Body of pancreas (tissue), 4 donors: ENCODE measurements around the gene PPP4R3B. TPM values are rescaled to one million over a fixed set of nuclear protein-coding genes. Genes with fewer than 3 reads are reported as not detected.

ENCODE experiments used
- ATAC-seq: fragments of 150-250 bp; one replicate; pipeline ENCODE4 v1.9.1; 2016
- DNase-seq, 4 donors: peaks; one replicate each; pipeline ENCODE4 v3.0.0-alpha.2; 2019
- H3K27ac ChIP-seq, 4 donors: fragments of 200-600 bp; sonication (generic); 1 replicate in 3 of 4; 2 replicates in 1 of 4; pipeline versions ENCODE4 v1.5.1 to v1.6.1; 2016 to 2019; ENCODE audit warnings: mild to moderate bottlenecking in 1 of 4, mixed read lengths in 1 of 4, moderate library complexity in 1 of 4
- H3K27me3 ChIP-seq, 2 donors: fragments of 200-600 bp; sonication (generic); one replicate each; pipeline ENCODE4 v1.6.0; 2016; ENCODE audit warnings: mild to moderate bottlenecking in 1 of 2
- H3K36me3 ChIP-seq, 2 donors: fragments of 200-600 bp; sonication (generic); replicated peaks in 1 of 2; 2 replicates each; pipeline ENCODE4 v1.5.1; 2016; ENCODE audit warnings: low read depth in 2 of 2; ENCODE audit not compliant: insufficient read depth in 1 of 2
- H3K4me1 ChIP-seq: fragments of 200-600 bp; sonication (generic); one replicate; pipeline ENCODE4 v1.6.0; 2016
- H3K4me3 ChIP-seq, 2 donors: fragments of 200-600 bp; sonication (generic); 1 replicate in 1 of 2; 2 replicates in 1 of 2; pipeline ENCODE4 v1.5.1; 2016 to 2019
- H3K9me3 ChIP-seq, 3 donors: fragments of 200-600 bp; sonication (generic); 1 replicate in 2 of 3; 2 replicates in 1 of 3; pipeline ENCODE4 v1.5.1; 2016
- POLR2A ChIP-seq, 3 donors: fragments of 450-650 bp; IDR thresholded peaks; one replicate each; pipeline ENCODE4 v1.6.1; 2016; ENCODE audit warnings: antibody characterized with exemption in 3 of 3, mild to moderate bottlenecking in 2 of 3
- WGBS, 2 donors: methylation state at CpG; one replicate each; pipeline ENCODE4 v1.1.5; 2017; 5-methylcytosine and 5-hydroxymethylcytosine counted together
- intact Hi-C: fragments of 100-400 bp; cut with DNase I; formaldehyde crosslinking; loops from one replicate; pipeline ENCODE4 v1.15.1; 2023
- total RNA-seq, 2 donors: library from RNA; depleted of rRNA; stranded (reverse); fragments of >200 nt; gene quantifications; one replicate each; pipeline ENCODE4 v1.1.0, GENCODE V29; 2016
- TF ChIP-seq, protein P1 (sequence below), 7 experiments: fragments of 450-650 bp in 4 of 7; fragments of 200-600 bp in 3 of 7; sonication (generic) in 3 of 7; IDR thresholded peaks; one replicate each; pipeline ENCODE4 v1.5.1; 2016 to 2019; ENCODE audit warnings: antibody characterized with exemption in 7 of 7

PPP4R3B gene
- total RNA-seq, 2 donors from 2014 or later: 46.4 to 50.1 TPM

DNA sequence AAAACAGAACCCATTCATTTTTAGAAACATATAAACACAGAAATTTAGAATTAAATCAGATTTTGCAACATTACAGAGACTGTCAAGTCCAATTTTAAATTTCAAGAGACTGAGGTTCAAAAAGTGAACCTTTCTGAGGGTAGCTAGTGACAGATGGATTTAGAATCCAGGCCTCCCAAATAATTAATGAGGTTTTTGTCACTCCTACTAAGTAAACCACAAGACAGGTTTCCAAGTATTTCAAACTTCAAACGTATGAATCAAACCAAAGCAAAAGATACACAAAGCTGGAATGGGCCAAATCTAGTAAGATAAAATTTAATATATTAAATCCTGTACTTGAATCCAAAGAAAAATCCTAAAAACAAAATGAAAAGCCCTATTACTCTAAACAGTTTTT is 25.3 kb downstream of the PPP4R3B start:
- WGBS, 2 donors: 10 to 12% methylated on average over 1 of the region's 1 CpG
- Histone ChIP-seq H3K36me3 (no peaks in the 10 kb centered on the region), H3K4me1 (peaks cover 13% of the 10 kb centered on the region), H3K4me3 (no peak overlapping the region), H3K27ac (peak overlapping the region in 1 of 4 donors; percentile 6), H3K9me3 (no peaks in the 10 kb centered on the region), H3K27me3 (no peaks in the 10 kb centered on the region)
- no peak for ATAC-seq
- TF ChIP-seq, protein P1, sequence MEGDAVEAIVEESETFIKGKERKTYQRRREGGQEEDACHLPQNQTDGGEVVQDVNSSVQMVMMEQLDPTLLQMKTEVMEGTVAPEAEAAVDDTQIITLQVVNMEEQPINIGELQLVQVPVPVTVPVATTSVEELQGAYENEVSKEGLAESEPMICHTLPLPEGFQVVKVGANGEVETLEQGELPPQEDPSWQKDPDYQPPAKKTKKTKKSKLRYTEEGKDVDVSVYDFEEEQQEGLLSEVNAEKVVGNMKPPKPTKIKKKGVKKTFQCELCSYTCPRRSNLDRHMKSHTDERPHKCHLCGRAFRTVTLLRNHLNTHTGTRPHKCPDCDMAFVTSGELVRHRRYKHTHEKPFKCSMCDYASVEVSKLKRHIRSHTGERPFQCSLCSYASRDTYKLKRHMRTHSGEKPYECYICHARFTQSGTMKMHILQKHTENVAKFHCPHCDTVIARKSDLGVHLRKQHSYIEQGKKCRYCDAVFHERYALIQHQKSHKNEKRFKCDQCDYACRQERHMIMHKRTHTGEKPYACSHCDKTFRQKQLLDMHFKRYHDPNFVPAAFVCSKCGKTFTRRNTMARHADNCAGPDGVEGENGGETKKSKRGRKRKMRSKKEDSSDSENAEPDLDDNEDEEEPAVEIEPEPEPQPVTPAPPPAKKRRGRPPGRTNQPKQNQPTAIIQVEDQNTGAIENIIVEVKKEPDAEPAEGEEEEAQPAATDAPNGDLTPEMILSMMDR (IDR thresholded peaks at IDR 0.05): no peak
- TF ChIP-seq POLR2A (IDR thresholded peaks at IDR 0.05): no peak
- intact Hi-C loops: no loop called here
- no peak for DNase-seq

DNA sequence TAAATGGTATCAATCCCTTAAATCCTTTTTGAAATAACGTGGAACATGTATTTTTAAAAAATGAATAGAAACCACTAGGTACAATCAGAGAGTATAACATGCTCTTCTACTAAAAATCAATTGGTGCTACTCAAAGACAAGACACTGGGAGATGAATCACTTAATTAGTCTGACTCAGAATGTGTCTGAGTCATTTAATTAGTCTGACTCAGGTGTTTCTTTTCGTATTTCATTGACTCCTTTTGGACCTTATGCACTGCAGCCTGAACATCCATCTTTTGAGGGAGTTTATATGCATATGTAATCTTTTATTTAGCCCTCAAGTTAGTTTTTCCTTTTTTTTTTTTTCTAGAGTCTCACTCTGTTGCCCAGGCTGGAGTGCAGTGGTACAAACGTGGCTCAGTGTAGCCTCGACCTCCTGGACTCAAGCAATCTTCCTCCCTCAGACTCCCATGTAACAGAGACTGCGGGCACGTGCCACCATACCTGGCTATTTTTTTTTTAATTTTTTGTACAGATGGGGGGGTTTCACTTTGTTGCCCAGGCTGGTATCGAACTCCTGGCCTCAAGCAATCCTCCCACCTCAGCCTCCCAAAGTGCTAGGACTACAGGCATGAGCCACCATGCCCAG is 26.5 kb downstream of the PPP4R3B start:
- Histone ChIP-seq H3K9me3 (no peaks in the 10 kb centered on the region), H3K36me3 (no peaks in the 10 kb centered on the region), H3K27ac (no peak overlapping the region), H3K4me1 (peaks cover 13% of the 10 kb centered on the region), H3K27me3 (no peaks in the 10 kb centered on the region), H3K4me3 (no peak overlapping the region)
- intact Hi-C loops: no loop called here
- no peak for DNase-seq
- TF ChIP-seq, protein P1 (IDR thresholded peaks at IDR 0.05): no peak
- TF ChIP-seq POLR2A (IDR thresholded peaks at IDR 0.05): no peak
- WGBS, 2 donors: 83 to 88% methylated on average over 7 of the region's 7 CpGs
- ATAC-seq: no peak

DNA sequence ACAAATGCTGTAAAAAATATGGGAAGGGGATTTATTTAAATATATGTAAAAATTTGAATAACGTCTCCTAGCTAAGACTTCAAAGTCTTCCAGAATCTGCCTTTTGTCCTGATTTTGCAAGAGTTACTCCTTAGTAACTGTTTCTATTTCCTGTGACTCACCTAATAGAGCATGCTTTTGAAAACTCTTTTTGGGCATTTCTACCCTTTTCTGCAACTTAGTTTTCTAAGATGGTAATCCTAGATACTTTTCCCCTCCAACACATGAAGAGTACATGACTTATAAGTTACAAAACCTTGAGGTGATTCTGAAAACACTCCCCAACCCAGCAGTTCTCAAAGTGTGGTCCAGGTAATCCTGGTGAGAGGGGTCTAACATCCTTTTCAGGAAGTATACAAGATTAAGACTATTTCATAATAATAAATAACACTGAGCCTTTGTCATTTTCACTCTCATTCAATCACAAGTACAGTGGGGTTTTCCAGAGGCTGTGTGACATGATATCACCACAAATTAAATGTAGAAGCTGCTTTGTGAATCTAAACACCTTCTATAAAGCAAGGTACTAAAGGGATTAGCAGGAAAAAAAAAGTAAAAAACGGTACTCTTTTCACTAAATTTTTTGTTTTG is 31.9 kb downstream of the PPP4R3B start:
- intact Hi-C loops: no loop called here
- no peak overlapping the region for H3K27ac ChIP-seq
- no peak overlapping the region for H3K4me3 ChIP-seq
- TF ChIP-seq, protein P1 (IDR thresholded peaks at IDR 0.05): no peak
- TF ChIP-seq POLR2A (IDR thresholded peaks at IDR 0.05): no peak
- no peaks in the 10 kb centered on the region for H3K4me1 ChIP-seq
- peaks cover 0 to 5% of the 10 kb centered on the region in 2 donors for H3K36me3 ChIP-seq
- WGBS, 2 donors: 67 to 74% methylated on average over 2 of the region's 2 CpGs
- no peaks in the 10 kb centered on the region for H3K27me3 ChIP-seq
- no peaks in the 10 kb centered on the region for H3K9me3 ChIP-seq
- ATAC-seq: no peak
- no peak for DNase-seq

DNA sequence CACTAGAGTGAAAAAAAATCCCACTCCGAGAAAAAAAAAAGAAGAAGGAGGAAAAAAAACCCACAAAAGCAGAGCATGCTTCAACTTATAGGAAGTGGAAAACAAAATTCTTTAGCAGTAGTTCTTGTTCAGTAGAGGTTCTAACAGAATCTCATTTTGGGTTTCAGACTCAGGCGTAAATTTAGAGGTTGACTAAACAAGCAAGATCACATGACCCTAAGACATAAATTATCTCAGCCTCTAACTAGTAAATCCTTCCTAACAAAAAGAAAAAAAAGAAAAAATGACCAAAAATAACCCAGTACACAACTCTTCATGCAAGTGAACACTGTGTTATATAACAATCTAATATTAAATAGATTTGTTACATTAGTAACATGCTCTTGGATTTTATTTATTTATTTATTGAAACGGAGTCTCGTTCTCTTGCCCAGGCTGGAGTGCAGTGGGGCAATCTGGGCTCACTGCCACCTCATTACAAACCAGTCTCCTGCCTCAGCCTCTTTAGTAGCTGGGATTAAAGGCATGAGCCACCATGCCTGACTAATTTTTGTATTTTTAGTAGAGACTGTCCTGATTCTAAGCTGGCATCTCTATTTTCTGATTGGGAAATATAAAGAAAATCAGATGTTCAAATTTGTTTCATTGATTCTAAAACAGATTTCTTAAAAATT is 35.4 kb downstream of the PPP4R3B start:
- DNase-seq (no peak), ATAC-seq (no peak)
- intact Hi-C loops: no loop called here
- H3K4me1 ChIP-seq: no peaks in the 10 kb centered on the region
- no peaks in the 10 kb centered on the region for H3K27me3 ChIP-seq
- no peak overlapping the region for H3K4me3 ChIP-seq
- TF ChIP-seq POLR2A (IDR thresholded peaks at IDR 0.05): no peak
- no peaks in the 10 kb centered on the region for H3K9me3 ChIP-seq
- no peak overlapping the region for H3K27ac ChIP-seq
- WGBS, 2 donors: 59 to 62% methylated on average over 4 of the region's 4 CpGs
- peaks cover 0 to 15% of the 10 kb centered on the region in 2 donors for H3K36me3 ChIP-seq

DNA sequence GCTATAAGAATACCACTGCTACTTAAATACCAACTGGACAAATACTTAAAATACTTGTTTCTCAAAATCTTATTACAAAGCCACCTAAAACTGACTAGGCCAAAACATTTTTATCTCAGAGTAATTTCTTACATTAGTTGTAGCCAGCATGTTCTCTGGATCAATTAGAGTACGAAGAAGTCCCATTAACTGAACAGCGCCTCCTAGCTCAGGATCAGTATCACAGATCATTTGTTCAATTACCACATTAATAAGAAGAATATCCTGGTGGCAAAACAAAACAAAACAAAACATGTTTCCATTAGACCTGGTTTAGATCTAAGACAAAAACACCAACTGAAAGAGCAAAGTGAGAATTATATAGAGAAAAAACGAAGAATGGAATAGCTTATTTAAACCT is 36.0 kb downstream of the PPP4R3B start:
- Histone ChIP-seq H3K27me3 (no peaks in the 10 kb centered on the region), H3K9me3 (no peaks in the 10 kb centered on the region), H3K27ac (no peak overlapping the region), H3K4me3 (no peak overlapping the region), H3K4me1 (no peaks in the 10 kb centered on the region), H3K36me3 (peaks cover 0 to 15% of the 10 kb centered on the region in 2 donors)
- ATAC-seq: no peak
- no peak for DNase-seq
- WGBS, 2 donors: 85 to 87% methylated on average over 3 of the region's 3 CpGs
- intact Hi-C loops: no loop called here
- TF ChIP-seq POLR2A (IDR thresholded peaks at IDR 0.05): no peak
- TF ChIP-seq, protein P1 (IDR thresholded peaks at IDR 0.05): peak in 3 of 7 experiments; percentile 14 to 18 (median 15)
